GM21717 (cell line): ENCODE measurements around the gene FAM227B.
"Not testable (repeated sequence)": the region's sequence is repeated elsewhere in the genome, so short reads cannot be mapped to it uniquely, and the experiment has no call there.

Experiments used
- ATAC-seq: cut with Tn5 transposase; IDR thresholded peaks from one replicate; pipeline ENCODE4 v1.9.1; 2021; ENCODE audit warnings: mild to moderate bottlenecking, moderate library complexity; ENCODE audit not compliant: unreplicated experiment

FAM227B gene

DNA sequence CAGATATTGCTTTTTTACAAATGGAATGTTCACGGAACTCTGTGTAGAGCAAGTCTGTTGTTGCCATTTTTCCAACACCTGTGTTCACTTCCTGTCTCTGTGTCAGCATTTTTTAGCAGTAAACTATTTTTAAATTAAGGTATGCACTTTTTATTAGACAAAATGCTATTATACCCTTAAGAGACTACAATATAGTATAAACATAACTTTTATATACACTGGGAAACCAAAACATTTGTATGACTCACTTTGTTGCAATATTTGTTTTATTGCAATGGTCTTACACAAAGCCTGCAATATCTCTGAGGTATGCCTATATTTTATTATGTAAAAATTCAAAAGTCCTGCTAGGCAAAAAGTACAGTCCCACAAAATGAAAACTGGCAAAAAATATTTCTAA lies 237.4 kb downstream of the FAM227B start:
- no peak for ATAC-seq

DNA sequence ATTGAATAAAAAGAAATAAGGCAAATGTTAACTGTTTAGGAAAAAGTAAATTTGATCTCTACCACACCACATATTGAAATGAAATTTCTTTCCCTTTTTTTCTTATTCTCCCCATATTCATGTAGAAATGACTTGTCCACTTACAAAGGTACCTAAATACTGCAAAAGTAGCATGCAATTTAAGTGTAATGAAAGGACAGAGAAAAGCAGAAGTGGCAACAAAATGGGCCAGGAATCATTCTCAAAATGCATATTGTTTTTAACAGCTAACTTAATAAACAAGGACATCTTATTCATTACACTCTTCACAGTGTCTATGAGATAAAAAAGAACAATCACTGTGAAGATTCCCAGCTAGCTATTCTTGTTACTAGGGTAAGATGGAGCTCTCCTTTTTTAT lies 238.2 kb downstream of the FAM227B start:
- ATAC-seq, result no peak

DNA sequence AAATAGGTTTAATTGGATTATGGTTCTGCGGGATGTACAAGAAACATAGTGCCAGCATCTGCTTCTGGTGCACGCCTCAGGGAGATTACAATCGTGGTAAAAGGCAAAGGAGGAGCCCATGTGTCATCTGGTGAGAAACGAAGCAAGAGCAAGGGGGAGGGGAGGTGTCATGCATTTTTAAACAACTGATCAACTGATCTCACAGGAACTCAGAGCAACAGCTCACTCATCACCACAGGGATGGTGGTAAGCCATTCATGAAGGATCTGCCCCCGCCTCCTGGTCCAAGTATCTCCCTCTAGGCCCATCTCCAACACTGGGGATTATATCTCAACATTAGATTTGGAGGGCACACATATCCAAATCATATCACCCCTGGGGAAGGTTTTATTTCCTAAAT lies 239.7 kb downstream of the FAM227B start:
- ATAC-seq, result no peak

- ATAC-seq, result no peak
These were observed 240.6 kb downstream of the FAM227B start for GRCh38 chr15:49379996-49380395.

DNA sequence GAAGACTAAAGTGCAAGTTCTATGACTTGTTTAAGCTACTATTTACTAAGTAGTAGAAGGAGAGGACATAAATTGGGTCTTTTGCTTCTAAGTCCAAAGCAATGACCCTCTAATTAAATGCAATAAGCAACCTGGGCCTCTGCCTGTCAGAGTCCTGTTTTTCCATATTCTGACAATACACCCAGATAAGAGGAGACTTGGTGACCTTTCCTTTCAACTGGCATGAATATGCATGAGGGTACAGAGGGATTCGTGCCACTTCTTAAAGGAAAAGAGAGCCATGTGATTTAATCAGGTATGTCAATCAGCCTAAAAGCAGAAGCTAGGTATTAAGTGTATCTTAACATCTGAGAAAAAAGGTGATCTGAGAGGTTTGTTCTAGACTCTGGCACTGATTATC lies 248.3 kb downstream of the FAM227B start:
- ATAC-seq, result no peak

GRCh38 chr15:49370782-49371181 lies 249.8 kb downstream of the FAM227B start:
- ATAC-seq, result no peak

- no peak for ATAC-seq
These were observed 254.1 kb downstream of the FAM227B start for GRCh38 chr15:49366496-49366895.

- no peak for ATAC-seq
These were observed 259.2 kb downstream of the FAM227B start for GRCh38 chr15:49361370-49361769.

GRCh38 chr15:49354439-49354838 lies 266.2 kb downstream of the FAM227B start:
- not testable (repeated sequence) for ATAC-seq

- no peak for ATAC-seq
These were observed 277.1 kb downstream of the FAM227B start for GRCh38 chr15:49343546-49343945.

DNA sequence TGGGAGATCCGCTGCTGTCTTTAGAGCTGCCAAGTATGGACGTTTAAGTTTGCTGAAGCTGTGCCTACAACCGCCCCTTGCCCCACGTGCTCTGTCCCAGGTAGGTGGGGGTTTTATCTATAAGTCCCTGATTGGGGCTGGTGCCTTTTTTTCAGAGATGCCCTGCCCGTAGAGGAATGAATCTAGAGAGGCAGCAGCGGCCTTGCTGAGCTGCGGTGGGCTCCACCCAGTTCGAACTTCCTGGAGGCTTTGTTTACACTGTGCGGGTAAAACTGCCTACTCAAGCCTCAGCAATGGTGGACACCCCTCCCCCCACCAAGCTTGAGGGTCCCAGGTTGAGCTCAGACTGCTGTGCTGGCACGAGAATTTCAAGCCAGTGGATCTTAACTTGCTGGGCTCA lies 281.0 kb downstream of the FAM227B start:
- no peak for ATAC-seq

DNA sequence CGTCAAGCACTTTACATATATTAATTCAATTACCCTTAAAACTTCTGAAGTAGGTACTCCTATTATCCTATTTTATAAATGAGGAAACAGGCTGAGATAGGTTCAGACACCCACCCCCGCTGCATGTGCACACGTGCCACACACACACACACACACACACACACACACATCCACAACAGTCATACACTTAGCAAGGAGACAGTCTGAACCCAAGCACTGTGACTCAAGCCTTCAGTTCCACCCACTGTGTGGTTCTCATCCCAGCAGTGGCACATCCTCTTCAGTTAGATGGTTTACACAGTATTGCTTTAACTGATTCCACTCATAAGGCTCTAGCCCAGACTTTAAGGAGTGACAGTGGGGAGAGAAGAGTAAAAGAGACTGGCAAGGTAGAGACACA lies 288.7 kb downstream of the FAM227B start:
- no peak for ATAC-seq

DNA sequence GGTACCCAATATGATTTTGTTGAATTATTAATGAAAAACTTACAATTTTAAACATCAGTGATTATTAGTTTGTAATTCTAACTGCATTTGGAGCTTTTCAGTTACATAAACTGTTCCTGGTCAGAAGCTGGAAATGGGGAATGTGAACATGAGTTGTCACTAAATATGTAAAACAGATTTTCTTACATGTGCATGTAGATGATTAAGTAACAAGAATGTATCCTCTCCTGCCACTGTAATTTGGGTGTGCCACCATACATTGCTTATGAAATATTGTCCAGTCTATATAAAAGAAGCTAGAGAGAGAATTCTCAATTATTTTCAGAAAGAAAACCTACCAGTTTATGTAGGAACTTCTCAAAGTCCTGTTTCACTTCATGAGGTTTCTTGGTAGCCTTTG lies 289.2 kb downstream of the FAM227B start:
- ATAC-seq, result no peak

DNA sequence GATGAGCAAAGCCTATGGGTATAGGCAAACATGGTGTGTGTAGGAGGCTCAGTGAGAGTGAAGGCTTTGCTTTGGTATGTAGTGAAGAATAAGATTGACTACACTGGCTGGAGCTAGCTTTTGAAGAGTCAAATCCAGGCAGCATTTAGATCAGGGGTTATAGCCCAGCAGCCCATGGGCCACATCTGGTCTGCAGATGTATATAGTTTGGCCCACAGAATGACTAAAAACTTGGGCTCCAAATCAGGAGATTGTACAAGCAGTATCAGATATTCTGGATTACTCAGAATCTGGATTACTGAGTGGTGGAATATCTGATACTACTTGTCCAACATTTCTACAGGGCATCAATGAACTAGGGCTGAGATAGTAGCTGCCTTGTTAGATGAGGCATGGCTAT lies 290.5 kb downstream of the FAM227B start:
- no peak for ATAC-seq

- ATAC-seq, result no peak
These were observed 291.7 kb downstream of the FAM227B start for GRCh38 chr15:49328941-49329340.

GRCh38 chr15:49327927-49328326 lies 292.7 kb downstream of the FAM227B start:
- ATAC-seq, result no peak

DNA sequence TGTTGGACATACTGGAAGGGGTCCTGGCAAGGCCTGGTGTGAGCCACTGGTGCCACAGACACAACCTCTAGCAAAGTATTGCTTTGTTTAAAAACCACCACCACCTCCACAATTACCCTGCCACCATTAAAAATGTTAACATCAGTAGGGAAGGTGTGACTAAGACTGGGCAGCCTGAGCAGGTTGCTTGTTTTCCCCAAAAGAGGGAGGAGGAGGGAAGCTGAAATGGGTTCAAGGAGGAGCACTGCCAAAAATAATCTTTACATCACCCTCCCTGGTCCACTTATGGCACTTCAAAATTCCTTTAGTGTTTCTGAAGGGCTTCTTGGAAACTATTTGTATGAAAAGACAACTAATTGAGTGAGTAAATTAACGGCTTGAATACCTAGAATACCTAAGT lies 297.4 kb downstream of the FAM227B start:
- no peak for ATAC-seq

DNA sequence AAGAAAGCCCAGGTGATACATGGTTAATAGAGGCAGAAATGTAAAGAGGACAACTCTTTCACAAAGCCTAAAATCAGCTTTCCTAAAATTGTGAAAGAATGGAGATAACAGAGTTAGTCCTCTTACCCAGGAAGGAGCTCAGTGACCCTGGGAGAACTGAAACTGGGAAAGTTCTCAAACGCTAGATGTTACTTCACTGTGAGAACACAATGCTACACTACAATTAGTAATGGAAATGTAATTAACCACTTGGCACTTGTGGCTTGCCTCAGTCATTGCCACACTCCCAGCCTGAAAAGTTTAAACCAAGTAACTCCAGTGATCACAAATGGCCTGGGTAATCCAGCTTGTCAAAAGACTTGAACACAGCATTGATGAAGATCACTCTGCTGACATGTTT lies 300.3 kb downstream of the FAM227B start:
- ATAC-seq, result no peak

DNA sequence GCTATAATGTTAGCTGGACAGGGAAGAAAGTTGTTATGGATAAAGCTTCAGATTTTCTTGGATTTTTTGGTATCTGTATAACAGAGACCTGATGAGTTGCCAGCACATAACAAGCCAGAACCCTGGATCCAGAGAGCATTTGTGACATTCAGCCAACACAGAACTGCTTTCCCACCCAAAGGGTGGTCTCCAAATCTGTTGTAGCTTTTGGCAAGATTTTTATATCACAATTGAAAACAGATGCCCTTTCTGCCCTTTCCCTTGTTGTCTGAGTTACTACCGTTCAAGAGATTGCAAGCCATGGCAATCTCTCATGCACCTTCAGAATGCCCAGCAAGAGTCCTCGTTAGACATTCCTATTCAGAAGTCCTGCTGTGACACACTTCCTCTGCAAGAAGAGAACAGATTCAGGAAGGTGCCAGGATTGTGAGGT lies 305.2 kb downstream of the FAM227B start:
- ATAC-seq, result no peak

- ATAC-seq, result no peak
These were observed 305.9 kb downstream of the FAM227B start for GRCh38 chr15:49314716-49315115.

DNA sequence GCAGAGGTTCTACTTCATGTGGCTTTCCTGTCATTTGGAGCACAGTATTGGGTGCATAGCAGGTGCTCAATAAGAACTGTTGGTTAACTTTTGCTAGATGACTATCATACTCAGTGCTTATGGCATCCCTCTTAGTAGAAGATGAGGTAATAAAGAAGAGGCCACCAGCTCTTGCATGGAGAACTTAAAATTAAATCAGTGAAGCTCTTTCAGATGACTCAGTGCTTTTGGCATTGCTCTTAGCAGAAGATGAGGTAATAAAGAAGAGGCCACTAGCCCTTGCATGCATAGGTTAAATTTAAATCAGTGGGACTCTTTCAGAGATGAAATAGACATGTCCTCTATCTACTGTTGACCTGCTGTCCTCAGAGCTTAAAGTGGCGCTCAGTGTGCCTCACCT lies 307.0 kb downstream of the FAM227B start:
- no peak for ATAC-seq

GRCh38 chr15:49309889-49310288 lies 310.7 kb downstream of the FAM227B start:
- ATAC-seq, result no peak

GRCh38 chr15:49308686-49309085 lies 311.9 kb downstream of the FAM227B start:
- ATAC-seq, result no peak

DNA sequence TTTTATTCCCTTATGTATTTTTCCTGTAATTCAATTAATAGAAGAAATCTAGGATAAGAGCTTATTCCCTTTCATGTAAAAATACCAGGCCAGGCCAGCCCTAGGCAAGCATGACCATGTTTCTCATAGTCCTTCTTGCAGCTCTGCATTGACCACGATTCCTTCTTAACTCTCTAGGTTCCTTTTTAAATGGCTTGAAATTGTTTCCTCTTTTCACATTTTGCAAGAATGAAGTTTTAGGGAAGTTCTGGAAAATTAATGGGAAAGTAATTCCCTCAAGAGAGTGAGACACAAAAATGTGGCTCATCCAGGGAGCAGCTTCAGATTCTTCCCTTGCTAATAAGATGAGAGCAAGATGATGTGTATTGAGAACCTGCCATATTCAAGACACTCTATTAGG lies 314.1 kb downstream of the FAM227B start:
- no peak for ATAC-seq
